Measurements from ENCODE around the gene HLA-DRA. TPM values are rescaled to one million over a fixed set of nuclear protein-coding genes. Genes with fewer than 3 reads are reported as not detected.

HLA-DRA gene
- total RNA-seq (2,785 and 2,881 TPM in 2 replicates), polyA plus RNA-seq (4,498 and 4,999 TPM in 2 replicates), polyA minus RNA-seq (3,068 and 4,035 TPM in 2 replicates)
- 6,783 TPM for total RNA-seq (2013)

DNA sequence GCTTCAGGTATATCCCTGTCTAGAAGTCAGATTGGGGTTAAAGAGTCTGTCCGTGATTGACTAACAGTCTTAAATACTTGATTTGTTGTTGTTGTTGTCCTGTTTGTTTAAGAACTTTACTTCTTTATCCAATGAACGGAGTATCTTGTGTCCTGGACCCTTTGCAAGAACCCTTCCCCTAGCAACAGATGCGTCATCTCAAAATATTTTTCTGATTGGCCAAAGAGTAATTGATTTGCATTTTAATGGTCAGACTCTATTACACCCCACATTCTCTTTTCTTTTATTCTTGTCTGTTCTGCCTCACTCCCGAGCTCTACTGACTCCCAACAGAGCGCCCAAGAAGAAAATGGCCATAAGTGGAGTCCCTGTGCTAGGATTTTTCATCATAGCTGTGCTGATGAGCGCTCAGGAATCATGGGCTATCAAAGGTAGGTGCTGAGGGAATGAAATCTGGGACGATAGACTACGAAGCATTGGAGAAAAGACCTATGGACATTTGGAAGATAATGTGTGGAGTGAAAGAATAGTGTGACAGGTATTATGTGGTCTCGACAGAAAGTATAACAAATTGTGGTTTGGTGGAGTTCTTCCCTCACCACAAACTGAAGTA, at the start of gene HLA-DRA:
HLA-DRA (plus strand) TSS at position 286 of the 613 bp plus-strand sequence; CDS start at position 350, 64 bp downstream.
- peak within 1 kb of the TSS; percentile 98 for H3K4me3 Mint-ChIP-seq
- DNase-seq (peak; percentile 97), ATAC-seq (ENCODE audit: low read depth) (peak; percentile 69)
- no peaks in the 10 kb centered on the region for H3K27me3 ChIP-seq (replicated peaks in 1 of 4; ENCODE audit: control extremely low read depth in 1 of 4, control insufficient read depth in 3 of 4, insufficient read depth in 4 of 4, low read length in 3 of 4)
- ChIA-PET CTCF (interaction anchor here (0.9 to 1.6 kb wide), 10 partner anchors 18 to 429 kb away, joined by 3 to 7 read pairs (median 4); partner anchors contain the start of genes HLA-DQA1 and HLA-DQB1), POLR2A (interaction anchor here (0.7 to 1.8 kb wide), 20 partner anchors 11 to 531 kb away, joined by 3 to 12 read pairs (median 5); partner anchors contain the start of genes HLA-DQA1, HLA-DQB1 and HLA-DRB5)
- peak within 1 kb of the TSS; percentile 77 to 100 (median 99) for H3K4me3 ChIP-seq (ENCODE audit: control extremely low read depth in 1 of 5, extremely low read depth in 1 of 5, insufficient read depth in 1 of 5, low read depth in 2 of 5, low read length in 4 of 5)
- peaks cover 0 to 6% (median 0%) of the 10 kb centered on the region in 3 donors for H3K9me3 ChIP-seq (ENCODE audit: control extremely low read depth in 1 of 3, control insufficient read depth in 2 of 3, insufficient read depth in 1 of 3, low read length in 2 of 3)
- WGBS (ENCODE audit: insufficient coverage): 2% methylated on average over 4 of the region's 9 CpGs
- no peaks in the 10 kb centered on the region for H3K27me3 Mint-ChIP-seq
- H3K4me1 Mint-ChIP-seq: peaks cover 80% of the 10 kb centered on the region
- intact Hi-C loops (cut with micrococcal nuclease): loop anchor here (1.0 to 10.0 kb wide), 2 partner anchors 184 to 225 kb away; partner anchors contain the start of gene HLA-DQB1
- peaks cover 70 to 71% of the 10 kb centered on the region in 2 donors for H3K4me1 ChIP-seq (ENCODE audit: control insufficient read depth in 2 of 2, insufficient read depth in 2 of 2, low read length in 2 of 2)
- H3K9ac ChIP-seq (ENCODE audit: low read length): peak within 1 kb of the TSS; percentile 100
- peak within 1 kb of the TSS; percentile 85 for H3K4me2 ChIP-seq (replicated peaks; ENCODE audit: low read depth, low read length, poor library complexity, severe bottlenecking)
- H3K36me3 ChIP-seq (replicated peaks in 1 of 2; ENCODE audit: control extremely low read depth in 1 of 2, control insufficient read depth in 1 of 2, extremely low read depth in 1 of 2, insufficient read depth in 2 of 2, low read length in 1 of 2): peaks cover 17 to 44% of the 10 kb centered on the region in 2 experiments
- H4K20me1 ChIP-seq (ENCODE audit: control insufficient read depth, insufficient read depth, low read length, poor library complexity, severe bottlenecking): peaks cover 39% of the 10 kb centered on the region
- TF ChIP-seq, protein P1, sequence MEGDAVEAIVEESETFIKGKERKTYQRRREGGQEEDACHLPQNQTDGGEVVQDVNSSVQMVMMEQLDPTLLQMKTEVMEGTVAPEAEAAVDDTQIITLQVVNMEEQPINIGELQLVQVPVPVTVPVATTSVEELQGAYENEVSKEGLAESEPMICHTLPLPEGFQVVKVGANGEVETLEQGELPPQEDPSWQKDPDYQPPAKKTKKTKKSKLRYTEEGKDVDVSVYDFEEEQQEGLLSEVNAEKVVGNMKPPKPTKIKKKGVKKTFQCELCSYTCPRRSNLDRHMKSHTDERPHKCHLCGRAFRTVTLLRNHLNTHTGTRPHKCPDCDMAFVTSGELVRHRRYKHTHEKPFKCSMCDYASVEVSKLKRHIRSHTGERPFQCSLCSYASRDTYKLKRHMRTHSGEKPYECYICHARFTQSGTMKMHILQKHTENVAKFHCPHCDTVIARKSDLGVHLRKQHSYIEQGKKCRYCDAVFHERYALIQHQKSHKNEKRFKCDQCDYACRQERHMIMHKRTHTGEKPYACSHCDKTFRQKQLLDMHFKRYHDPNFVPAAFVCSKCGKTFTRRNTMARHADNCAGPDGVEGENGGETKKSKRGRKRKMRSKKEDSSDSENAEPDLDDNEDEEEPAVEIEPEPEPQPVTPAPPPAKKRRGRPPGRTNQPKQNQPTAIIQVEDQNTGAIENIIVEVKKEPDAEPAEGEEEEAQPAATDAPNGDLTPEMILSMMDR (IDR thresholded peaks at IDR 0.05): no peak
- TF ChIP-seq EZH2 (IDR thresholded peaks at IDR 0.05; ENCODE audit: borderline replicate concordance, insufficient read depth, low read depth, low read length, poor library complexity, severe bottlenecking): no peak
- H2AFZ ChIP-seq (ENCODE audit: insufficient read depth, low read depth, low read length, poor library complexity, severe bottlenecking): no peak within 1 kb of the TSS
- H3K27ac ChIP-seq (ENCODE audit: low read length in 2 of 2): peak within 1 kb of the TSS; percentile 99 to 100
- H3K9me3 Mint-ChIP-seq (ENCODE audit: insufficient read depth): peaks cover 4% of the 10 kb centered on the region
- H3K27ac Mint-ChIP-seq: peak within 1 kb of the TSS; percentile 99
- peaks cover 82% of the 10 kb centered on the region for H3K79me2 ChIP-seq (ENCODE audit: control insufficient read depth, insufficient read depth, low read length)

DNA sequence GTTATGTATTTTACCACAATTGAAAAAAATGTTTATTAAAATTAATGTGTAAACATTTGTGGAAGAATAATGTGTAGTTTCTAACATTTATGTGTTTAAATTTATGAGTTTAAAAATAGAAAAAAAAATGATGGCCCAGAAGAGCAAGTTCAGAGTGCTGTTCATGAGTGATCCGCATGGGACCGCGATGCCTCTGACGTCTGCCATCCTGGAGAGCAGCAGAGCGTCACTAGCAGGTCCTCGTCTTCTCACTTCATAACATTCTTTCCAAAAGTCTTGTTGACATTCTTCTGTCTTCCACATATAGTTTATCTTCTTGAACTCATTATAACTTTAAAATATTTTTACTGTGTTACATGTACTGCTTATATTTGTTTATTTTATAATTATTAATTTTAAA, 48.2 kb upstream of the HLA-DRA start:
- H3K9ac ChIP-seq (ENCODE audit: low read length): no peak overlapping the region
- ChIA-PET POLR2A (no interaction called here), CTCF (no interaction called here)
- intact Hi-C loops (cut with micrococcal nuclease): no loop called here
- no peaks in the 10 kb centered on the region for H3K9me3 ChIP-seq (ENCODE audit: control extremely low read depth in 1 of 3, control insufficient read depth in 2 of 3, insufficient read depth in 1 of 3, low read length in 2 of 3)
- WGBS (ENCODE audit: insufficient coverage): 93% methylated on average over 5 of the region's 6 CpGs
- H3K27ac ChIP-seq (ENCODE audit: low read length in 2 of 2): no peak overlapping the region
- TF ChIP-seq EZH2 (IDR thresholded peaks at IDR 0.05; ENCODE audit: borderline replicate concordance, insufficient read depth, low read depth, low read length, poor library complexity, severe bottlenecking): no peak
- TF ChIP-seq, protein P1 (IDR thresholded peaks at IDR 0.05): no peak
- no peak overlapping the region for H2AFZ ChIP-seq (ENCODE audit: insufficient read depth, low read depth, low read length, poor library complexity, severe bottlenecking)
- DNase-seq (no peak), ATAC-seq (ENCODE audit: low read depth) (no peak)
- H3K27me3 Mint-ChIP-seq: no peaks in the 10 kb centered on the region
- no peak overlapping the region for H3K4me2 ChIP-seq (replicated peaks; ENCODE audit: low read depth, low read length, poor library complexity, severe bottlenecking)
- no peaks in the 10 kb centered on the region for H3K36me3 ChIP-seq (replicated peaks in 1 of 2; ENCODE audit: control extremely low read depth in 1 of 2, control insufficient read depth in 1 of 2, extremely low read depth in 1 of 2, insufficient read depth in 2 of 2, low read length in 1 of 2)
- H3K27ac Mint-ChIP-seq: no peak overlapping the region
- no peak overlapping the region for H3K4me3 Mint-ChIP-seq
- H3K4me1 ChIP-seq (ENCODE audit: control insufficient read depth in 2 of 2, insufficient read depth in 2 of 2, low read length in 2 of 2): peaks cover 5 to 8% of the 10 kb centered on the region in 2 donors
- H3K4me1 Mint-ChIP-seq: peaks cover 14% of the 10 kb centered on the region
- H3K27me3 ChIP-seq (replicated peaks in 1 of 4; ENCODE audit: control extremely low read depth in 1 of 4, control insufficient read depth in 3 of 4, insufficient read depth in 4 of 4, low read length in 3 of 4): peaks cover 0 to 3% (median 0%) of the 10 kb centered on the region in 4 experiments
- H4K20me1 ChIP-seq (ENCODE audit: control insufficient read depth, insufficient read depth, low read length, poor library complexity, severe bottlenecking): no peaks in the 10 kb centered on the region
- H3K9me3 Mint-ChIP-seq (ENCODE audit: insufficient read depth): no peaks in the 10 kb centered on the region
- no peaks in the 10 kb centered on the region for H3K79me2 ChIP-seq (ENCODE audit: control insufficient read depth, insufficient read depth, low read length)
- no peak overlapping the region for H3K4me3 ChIP-seq (ENCODE audit: control extremely low read depth in 1 of 5, extremely low read depth in 1 of 5, insufficient read depth in 1 of 5, low read depth in 2 of 5, low read length in 4 of 5)
